HTR-8/SVneo (cell line): Measurements from ENCODE around the gene ABCA2.

Experiments
- DNase-seq: peaks from one replicate; pipeline ENCODE4 v3.0.0; 2011; ENCODE audit warnings: low spot score, mixed read lengths; ENCODE audit not compliant: insufficient read length
- FAIRE-seq: peaks from 2 replicates; lab custom pipeline; 2011; peaks lifted over from hg19 to GRCh38; lab: Jason Lieb, UNC

Gene ABCA2

GRCh38 chr9:137032858-137033257, 4.8 kb upstream of the ABCA2 start:
- DNase-seq, result no peak
- no peak for FAIRE-seq

GRCh38 chr9:137031904-137032640, 4.0 kb upstream of the ABCA2 start, which contains the start of gene FUT7:
Gene FUT7, minus strand, starts transcription at chr9:137032088. Its CDS starts 97 bp downstream, at chr9:137031991.
- no peak for DNase-seq
- FAIRE-seq, result no peak

- DNase-seq (no peak), FAIRE-seq (no peak)
Observed at GRCh38 chr9:137030538-137031527, 2.8 kb upstream of the ABCA2 start.

- DNase-seq (no peak), FAIRE-seq (no peak)
Observed at GRCh38 chr9:137030006-137030405, 2.0 kb upstream of the ABCA2 start.

- peak; percentile 59 for FAIRE-seq
- peak; percentile 74 for DNase-seq
Observed at GRCh38 chr9:137029058-137029936, 1.3 kb upstream of the ABCA2 start.

- peak; percentile 23 for FAIRE-seq
- DNase-seq, result no peak
Observed at GRCh38 chr9:137028263-137029057, 423 bp upstream of the ABCA2 start.

GRCh38 chr9:137026828-137027227, 1.2 kb downstream of the ABCA2 start:
- DNase-seq (no peak), FAIRE-seq (no peak)

GRCh38 chr9:137026384-137026783, 1.7 kb downstream of the ABCA2 start:
- no peak for DNase-seq
- no peak for FAIRE-seq

GRCh38 chr9:137025517-137025966, 2.5 kb downstream of the ABCA2 start:
- FAIRE-seq (no peak), DNase-seq (no peak)

- no peak for FAIRE-seq
- no peak for DNase-seq
Observed at GRCh38 chr9:137023583-137023991, 4.5 kb downstream of the ABCA2 start.

- FAIRE-seq (no peak), DNase-seq (no peak)
Observed at GRCh38 chr9:137023157-137023556, 4.9 kb downstream of the ABCA2 start.

- FAIRE-seq, result no peak
- DNase-seq, result no peak
Observed at GRCh38 chr9:137022662-137023008, 5.4 kb downstream of the ABCA2 start.

GRCh38 chr9:137021979-137022661, 5.9 kb downstream of the ABCA2 start:
- DNase-seq (peak; percentile 45), FAIRE-seq (peak; percentile 58)

GRCh38 chr9:137021568-137021978, 6.5 kb downstream of the ABCA2 start:
- DNase-seq, result no peak
- no peak for FAIRE-seq

GRCh38 chr9:137020771-137021567, 7.1 kb downstream of the ABCA2 start:
- DNase-seq (no peak), FAIRE-seq (no peak)

- no peak for FAIRE-seq
Observed at GRCh38 chr9:137019891-137020683, 8.0 kb downstream of the ABCA2 start.

More at GRCh38 chr9:137019891-137020683, 8.0 kb downstream of the ABCA2 start:
- no peak for DNase-seq
